K562 (cell line): ENCODE measurements around the gene CAMSAP3. TPM values are rescaled to one million over a fixed set of nuclear protein-coding genes. Genes with fewer than 3 reads are reported as not detected.

ENCODE experiments used
- CBX8 ChIP-seq: fragments of 200-600 bp; sonication (generic); IDR thresholded peaks from 2 replicates; pipeline ENCODE4 v1.6.1; 2012; ENCODE audit warnings: borderline replicate concordance, mixed run types, low read depth, mild to moderate bottlenecking, moderate library complexity, mixed read lengths, low read length, control low read depth, inconsistent platforms; ENCODE audit not compliant: poor library complexity, severe bottlenecking; ENCODE audit errors: extremely low read depth
- CHCHD3 ChIP-seq: fragments of 250-450 bp; sonication (Bioruptor Pico); IDR thresholded peaks from 2 replicates; pipeline ENCODE4 v2.1.2; 2022; ENCODE audit warnings: mild to moderate bottlenecking
- CREM ChIP-seq: IDR thresholded peaks from 2 replicates; pipeline ENCODE4 v1.6.1; 2014; ENCODE audit warnings: antibody characterized with exemption, low read depth
- EHMT2 ChIP-seq: fragments of 450-650 bp; IDR thresholded peaks from 2 replicates; pipeline ENCODE4 v1.6.1; 2018; ENCODE audit warnings: antibody characterized with exemption
- FOXP1 ChIP-seq: sonication (generic); formaldehyde crosslinking; IDR thresholded peaks from 2 replicates; pipeline ENCODE4 v1.8.0; 2022; ENCODE audit warnings: mild to moderate bottlenecking, missing genetic modification reagents
- GABPA ChIP-seq: fragments of 200-800 bp; sonication (Bioruptor generic); conservative IDR thresholded peaks from 2 replicates; pipeline ENCODE4 v1.6.1; 2016; ENCODE audit warnings: low read depth, missing genetic modification characterization, missing compliant biosample characterization
- PRMT5 ChIP-seq: sonication (generic); formaldehyde crosslinking; IDR thresholded peaks from 2 replicates; pipeline ENCODE4 v1.5.0; 2020; ENCODE audit warnings: missing genetic modification reagents
- SAFB ChIP-seq: fragments of 200-400 bp; formaldehyde crosslinking; IDR thresholded peaks from 2 replicates; pipeline ENCODE4 v1.6.1; 2017; ENCODE audit warnings: low read depth, low read length, borderline replicate concordance
- SNIP1 ChIP-seq: fragments of 450-650 bp; IDR thresholded peaks from 2 replicates; pipeline ENCODE4 v1.7.1; 2017; ENCODE audit warnings: low read depth, mild to moderate bottlenecking
- TEAD1 ChIP-seq, 2 experiments: fragments of 450-650 bp in 1 of 2; sonication (generic) in 1 of 2; formaldehyde crosslinking; IDR thresholded peaks; 2 replicates each; pipeline versions ENCODE4 v1.4.0 to v1.8.0; 2020 to 2022; ENCODE audit warnings: mild to moderate bottlenecking in 2 of 2, missing genetic modification reagents in 1 of 2
- XRCC4 ChIP-seq: IDR thresholded peaks from one replicate; pipeline ENCODE4 v1.6.1; 2011; ENCODE audit not compliant: insufficient read depth, insufficient read length; ENCODE audit errors: extremely low read depth
- ZNF134 ChIP-seq: fragments of 250-450 bp; sonication (Bioruptor Pico); conservative IDR thresholded peaks from 2 replicates; pipeline ENCODE4 v1.4.0; 2020
- ZNF24 ChIP-seq: fragments of 450-650 bp; IDR thresholded peaks from 2 replicates; pipeline ENCODE4 v1.6.1; 2016
- ZNF263 ChIP-seq: sonication (generic); formaldehyde crosslinking; IDR thresholded peaks from 2 replicates; pipeline ENCODE4 v1.8.0; 2022; ENCODE audit warnings: mild to moderate bottlenecking, missing genetic modification reagents, borderline replicate concordance
- ZNF584 ChIP-seq: fragments of 200-800 bp; sonication (Bioruptor generic); IDR thresholded peaks from 2 replicates; pipeline ENCODE4 v1.6.1; 2016; ENCODE audit warnings: low read depth, mild to moderate bottlenecking, missing genetic modification characterization, missing compliant biosample characterization
- ZNF830 ChIP-seq: fragments of 250-450 bp; sonication (Bioruptor Pico); IDR thresholded peaks from 2 replicates; pipeline ENCODE4 v1.5.0; 2021; ENCODE audit warnings: mild to moderate bottlenecking
- polyA plus RNA-seq, 8 experiments: library from polyadenylated mRNA; depleted of rRNA in 4 of 8; stranded (reverse) in 5 of 8; unstranded in 3 of 8; fragments of >200 nt; fragmentation: Nextera tagmentation in 2 of 8; fragmentation: Illumina TruSeq in 1 of 8; extraction: Ambion mirVana in 2 of 8; extraction: Trizol in 1 of 8; gene quantifications; 2 replicates each; pipeline versions ENCODE4 v1.2.1 to v1.2.3, GENCODE V29; 2011 to 2014; ENCODE audit warnings: inconsistent platforms in 1 of 8, missing spikeins in 1 of 8
- total RNA-seq, 7 experiments: library from RNA; depleted of rRNA in 6 of 7; stranded (reverse); fragments of >200 nt in 6 of 7; fragmentation: Illumina TruSeq in 2 of 7; extraction: Trizol in 2 of 7; gene quantifications; 2 replicates each; pipeline versions ENCODE4 v1.2.1 to v1.2.3, GENCODE V29; 2011 to 2021; ENCODE audit warnings: low replicate concordance in 1 of 7
- TF ChIP-seq, protein P1 (sequence below): sonication (generic); formaldehyde crosslinking; IDR thresholded peaks from 2 replicates; pipeline ENCODE4 v1.5.0; 2020; ENCODE audit warnings: missing genetic modification reagents
- TF ChIP-seq, protein P2 (sequence below): sonication (generic); formaldehyde crosslinking; IDR thresholded peaks from 2 replicates; pipeline ENCODE4 v1.8.1; 2022; ENCODE audit warnings: missing genetic modification reagents
- TF ChIP-seq, protein P3 (sequence below): IDR thresholded peaks from 2 replicates; pipeline ENCODE4 v1.6.1; 2012; ENCODE audit warnings: low read depth, low read length, improper control_type of control experiment, borderline replicate concordance

The CAMSAP3 gene
- total and polyA plus RNA-seq, 9 of the 15 experiments (the other 6 are each of a cell fraction or from before 2014, with no cell fraction given), result 0.01 to 0.89 (median 0.22) TPM; not detected in 1

DNA sequence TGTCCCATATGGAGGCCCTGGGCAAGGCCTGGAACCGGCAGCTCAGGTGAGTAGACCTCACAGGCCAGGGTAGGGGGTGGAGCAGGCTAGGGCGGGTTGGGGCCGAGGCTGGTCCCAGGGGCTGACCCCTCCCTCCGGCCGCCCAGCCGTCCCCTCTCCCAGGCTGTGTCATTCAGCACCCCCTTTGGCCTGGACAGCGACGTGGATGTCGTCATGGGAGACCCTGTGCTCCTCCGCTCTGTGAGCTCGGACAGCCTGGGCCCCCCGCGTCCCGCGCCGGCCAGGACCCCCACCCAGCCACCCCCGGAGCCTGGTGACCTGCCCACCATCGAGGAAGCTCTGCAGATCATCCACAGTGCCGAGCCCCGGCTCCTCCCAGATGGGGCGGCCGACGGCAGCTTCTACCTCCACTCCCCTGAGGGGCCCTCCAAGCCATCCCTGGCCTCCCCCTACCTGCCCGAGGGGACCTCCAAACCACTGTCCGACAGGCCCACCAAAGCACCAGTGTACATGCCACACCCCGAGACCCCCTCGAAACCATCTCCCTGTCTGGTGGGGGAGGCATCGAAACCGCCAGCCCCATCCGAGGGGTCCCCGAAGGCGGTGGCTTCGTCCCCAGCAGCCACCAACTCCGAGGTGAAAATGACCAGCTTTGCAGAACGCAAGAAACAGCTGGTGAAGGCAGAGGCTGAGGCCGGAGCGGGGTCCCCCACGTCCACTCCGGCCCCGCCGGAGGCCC, 16.0 kb downstream of the CAMSAP3 start (continued):
- no peak for TF ChIP-seq GABPA
- TF ChIP-seq, protein P1, sequence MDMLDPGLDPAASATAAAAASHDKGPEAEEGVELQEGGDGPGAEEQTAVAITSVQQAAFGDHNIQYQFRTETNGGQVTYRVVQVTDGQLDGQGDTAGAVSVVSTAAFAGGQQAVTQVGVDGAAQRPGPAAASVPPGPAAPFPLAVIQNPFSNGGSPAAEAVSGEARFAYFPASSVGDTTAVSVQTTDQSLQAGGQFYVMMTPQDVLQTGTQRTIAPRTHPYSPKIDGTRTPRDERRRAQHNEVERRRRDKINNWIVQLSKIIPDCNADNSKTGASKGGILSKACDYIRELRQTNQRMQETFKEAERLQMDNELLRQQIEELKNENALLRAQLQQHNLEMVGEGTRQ (CRISPR knock-in tag), result 0 out of 2 replicates have a peak, but pooled peaks have one; percentile 2
- TF ChIP-seq ZNF263, result no peak
- no peak for TF ChIP-seq ZNF24
- TF ChIP-seq ZNF584, result no peak
- TF ChIP-seq EHMT2, result peak; percentile 86
- TF ChIP-seq XRCC4, result no peak
- no peak for TF ChIP-seq CHCHD3 (CRISPR knock-in tag)
- TF ChIP-seq, protein P2, sequence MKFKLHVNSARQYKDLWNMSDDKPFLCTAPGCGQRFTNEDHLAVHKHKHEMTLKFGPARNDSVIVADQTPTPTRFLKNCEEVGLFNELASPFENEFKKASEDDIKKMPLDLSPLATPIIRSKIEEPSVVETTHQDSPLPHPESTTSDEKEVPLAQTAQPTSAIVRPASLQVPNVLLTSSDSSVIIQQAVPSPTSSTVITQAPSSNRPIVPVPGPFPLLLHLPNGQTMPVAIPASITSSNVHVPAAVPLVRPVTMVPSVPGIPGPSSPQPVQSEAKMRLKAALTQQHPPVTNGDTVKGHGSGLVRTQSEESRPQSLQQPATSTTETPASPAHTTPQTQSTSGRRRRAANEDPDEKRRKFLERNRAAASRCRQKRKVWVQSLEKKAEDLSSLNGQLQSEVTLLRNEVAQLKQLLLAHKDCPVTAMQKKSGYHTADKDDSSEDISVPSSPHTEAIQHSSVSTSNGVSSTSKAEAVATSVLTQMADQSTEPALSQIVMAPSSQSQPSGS, result peak; percentile 61; the same call in 1 of the 2 replicates
- no peak for TF ChIP-seq SAFB
- TF ChIP-seq CBX8, result no peak
- TF ChIP-seq, protein P3, sequence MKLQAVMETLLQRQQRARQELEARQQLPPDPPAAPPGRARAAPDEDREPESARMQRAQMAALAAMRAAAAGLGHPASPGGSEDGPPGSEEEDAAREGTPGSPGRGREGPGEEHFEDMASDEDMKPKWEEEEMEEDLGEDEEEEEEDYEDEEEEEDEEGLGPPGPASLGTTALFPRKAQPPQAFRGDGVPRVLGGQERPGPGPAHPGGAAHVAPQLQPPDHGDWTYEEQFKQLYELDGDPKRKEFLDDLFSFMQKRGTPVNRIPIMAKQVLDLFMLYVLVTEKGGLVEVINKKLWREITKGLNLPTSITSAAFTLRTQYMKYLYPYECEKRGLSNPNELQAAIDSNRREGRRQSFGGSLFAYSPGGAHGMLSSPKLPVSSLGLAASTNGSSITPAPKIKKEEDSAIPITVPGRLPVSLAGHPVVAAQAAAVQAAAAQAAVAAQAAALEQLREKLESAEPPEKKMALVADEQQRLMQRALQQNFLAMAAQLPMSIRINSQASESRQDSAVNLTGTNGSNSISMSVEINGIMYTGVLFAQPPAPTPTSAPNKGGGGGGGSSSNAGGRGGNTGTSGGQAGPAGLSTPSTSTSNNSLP, result no peak
- TF ChIP-seq CREM, result peak; percentile 89
- TF ChIP-seq PRMT5, result peak; percentile 86
- TF ChIP-seq SNIP1, result no peak
- no peak for TF ChIP-seq ZNF134 (CRISPR knock-in tag)
- TF ChIP-seq ZNF830 (CRISPR knock-in tag), result no peak
- TF ChIP-seq TEAD1 (CRISPR knock-in tag; IDR thresholded peaks at IDR 0.05), result 0 out of 4 replicates have a peak, but pooled peaks of 1 of the 2 experiments have one; percentile 24
- TF ChIP-seq FOXP1 (CRISPR knock-in tag), result peak; percentile 47; the same call in 1 of the 2 replicates
